Measurements from ENCODE around the gene GRID2. TPM values are rescaled to one million over a fixed set of nuclear protein-coding genes. Genes with fewer than 3 reads are reported as not detected.

GRID2 gene
- total and polyA plus RNA-seq, 12 donors: 0.01 to 0.07 (median 0.07) TPM; not detected in 9

DNA sequence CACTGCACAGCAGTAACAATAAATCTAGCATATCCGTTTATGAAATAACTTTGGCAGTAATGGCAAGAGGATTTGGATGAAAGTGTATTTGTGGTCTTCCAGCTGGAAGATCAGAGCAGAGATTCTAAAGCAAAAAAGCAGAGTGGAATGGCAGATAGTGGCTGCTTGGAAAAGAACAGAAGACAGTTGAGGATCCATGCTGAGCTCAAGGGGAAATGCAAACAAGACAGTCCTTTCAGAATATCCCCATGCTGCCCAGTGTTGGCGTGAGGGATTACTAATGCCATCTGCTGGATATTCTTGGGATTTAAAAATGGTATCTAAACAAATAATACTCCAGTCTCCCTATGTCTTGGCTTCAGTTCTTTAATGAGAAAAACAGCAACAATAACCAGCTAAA lies 895.7 kb downstream of the GRID2 start:
- no peak overlapping the region for H3K4me3 ChIP-seq
- whole genome bisulfite sequencing, 2 donors: 38 to 43% methylated on average over 2 of the region's 2 CpGs
- no peak overlapping the region for H3K27ac ChIP-seq
- intact Hi-C loops (cut with DNase I): no loop called here
- no peaks in the 10 kb centered on the region for H3K9me3 ChIP-seq
- H3K27me3 ChIP-seq: no peaks in the 10 kb centered on the region
- no peaks in the 10 kb centered on the region for H3K4me1 ChIP-seq
- no peak for ATAC-seq
- no peaks in the 10 kb centered on the region for H3K36me3 ChIP-seq
- no peak for DNase-seq
- TF ChIP-seq CTCF (IDR thresholded peaks at IDR 0.05): peak in 3 of 9 donors; percentile 14 to 42 (median 36)

- TF ChIP-seq CTCF (IDR thresholded peaks at IDR 0.05): no peak
- H3K27me3 ChIP-seq: no peaks in the 10 kb centered on the region
- peaks cover 0 to 4% (median 0%) of the 10 kb centered on the region in 11 donors for H3K9me3 ChIP-seq
- no peak overlapping the region for H3K4me3 ChIP-seq
- intact Hi-C loops (cut with DNase I): no loop called here
- WGBS, 2 donors: 33% methylated on average over 4 of the region's 4 CpGs
- no peak for ATAC-seq
- no peak for DNase-seq
- no peaks in the 10 kb centered on the region for H3K4me1 ChIP-seq
- no peak overlapping the region for H3K27ac ChIP-seq
- H3K36me3 ChIP-seq: no peaks in the 10 kb centered on the region
Observed at GRCh38 chr4:93201471-93202096, 897.8 kb downstream of the GRID2 start.

- TF ChIP-seq CTCF (IDR thresholded peaks at IDR 0.05): no peak
- intact Hi-C loops (cut with DNase I): no loop called here
- DNase-seq (no peak), ATAC-seq (peak in 1 of 8 donors; percentile 58)
- 79% methylated on average over 4 of the region's 4 CpGs for WGBS, 2 donors
- H3K36me3 ChIP-seq: no peaks in the 10 kb centered on the region
- H3K4me1 ChIP-seq: no peaks in the 10 kb centered on the region
- no peaks in the 10 kb centered on the region for H3K27me3 ChIP-seq
- H3K4me3 ChIP-seq: no peak overlapping the region
- H3K9me3 ChIP-seq: peaks cover 0 to 4% (median 0%) of the 10 kb centered on the region in 11 donors
- H3K27ac ChIP-seq: no peak overlapping the region
Observed at GRCh38 chr4:93203708-93204107, 899.9 kb downstream of the GRID2 start.

DNA sequence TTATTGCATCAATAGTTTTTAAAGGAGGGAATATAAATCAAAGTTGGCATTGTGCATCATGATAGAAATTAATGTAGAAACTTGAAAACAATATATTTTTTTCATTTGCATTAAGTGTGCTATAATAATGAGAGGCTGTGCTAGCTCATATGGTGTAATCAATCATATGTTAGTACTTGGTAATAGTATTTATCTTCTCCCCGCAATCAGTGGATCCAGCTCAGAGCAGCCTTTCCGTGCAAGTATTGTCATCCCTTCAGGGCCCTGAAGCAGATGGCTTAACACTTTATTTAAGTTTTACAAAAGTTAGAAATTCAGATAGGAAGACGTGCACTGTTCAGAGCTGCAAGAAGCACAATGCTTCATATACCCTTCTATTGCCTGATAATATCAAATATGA lies 908.5 kb downstream of the GRID2 start:
- Histone ChIP-seq H3K4me3 (no peak overlapping the region), H3K9me3 (peaks cover 0 to 5% (median 0%) of the 10 kb centered on the region in 11 donors), H3K36me3 (no peaks in the 10 kb centered on the region), H3K27ac (no peak overlapping the region), H3K27me3 (no peaks in the 10 kb centered on the region), H3K4me1 (no peaks in the 10 kb centered on the region)
- ATAC-seq (no peak), DNase-seq (no peak)
- intact Hi-C loops (cut with DNase I): no loop called here
- WGBS, 2 donors: 76 to 84% methylated on average over 3 of the region's 3 CpGs
- TF ChIP-seq CTCF (IDR thresholded peaks at IDR 0.05): no peak

All from heart right ventricle (tissue), 16 donors.